Kidney (tissue), 14 donors: Measurements from ENCODE around the gene CACNB1. TPM values are rescaled to one million over a fixed set of nuclear protein-coding genes. Genes with fewer than 3 reads are reported as not detected.

Experiments used
- DNase-seq, 5 donors: peaks; one replicate each; pipeline ENCODE4 v3.0.0-alpha.2; 2013 to 2020
- FAIRE-seq: peaks from 2 replicates; lab custom pipeline; 2012; peaks lifted over from hg19 to GRCh38; lab: Jason Lieb, UNC
- H3K27ac ChIP-seq, 2 donors: one replicate each; pipeline ENCODE4 v1.7.0; 2013; ENCODE audit warnings: low read depth in 2 of 2, low read length in 2 of 2, inconsistent platforms in 1 of 2
- H3K27me3 ChIP-seq: one replicate; pipeline ENCODE4 v1.7.1; 2013; ENCODE audit warnings: low read length, inconsistent platforms; ENCODE audit not compliant: control insufficient read depth, insufficient read depth
- H3K36me3 ChIP-seq, 3 donors: one replicate each; pipeline versions ENCODE4 v1.7.0 to v1.7.1; 2013; ENCODE audit warnings: low read length in 3 of 3, control low read depth in 1 of 3, inconsistent platforms in 1 of 3; ENCODE audit not compliant: insufficient read depth in 3 of 3, control insufficient read depth in 2 of 3
- H3K4me1 ChIP-seq, 3 donors: one replicate each; pipeline versions ENCODE4 v1.7.0 to v1.7.1; 2013; ENCODE audit warnings: low read length in 3 of 3, inconsistent platforms in 1 of 3, low read depth in 1 of 3; ENCODE audit not compliant: control insufficient read depth in 2 of 3, insufficient read depth in 2 of 3
- H3K4me3 ChIP-seq, 3 donors: one replicate each; pipeline versions ENCODE4 v1.7.0 to v1.8.1; 2013; ENCODE audit warnings: low read length in 3 of 3, control low read depth in 1 of 3, inconsistent platforms in 1 of 3
- H3K9ac ChIP-seq, 3 donors: one replicate each; pipeline versions ENCODE4 v1.7.0 to v1.7.1; 2013; ENCODE audit warnings: low read length in 3 of 3, control low read depth in 1 of 3, inconsistent platforms in 1 of 3
- H3K9me3 ChIP-seq, 3 donors: one replicate each; pipeline versions ENCODE4 v1.7.0 to v1.7.1; 2013; ENCODE audit warnings: low read length in 3 of 3, control low read depth in 1 of 3, inconsistent platforms in 1 of 3; ENCODE audit not compliant: control insufficient read depth in 2 of 3, insufficient read depth in 1 of 3
- intact Hi-C: fragments of 100-400 bp; cut with DNase I; formaldehyde crosslinking; loops from one replicate; pipeline ENCODE4 v1.11.1; 2022
- polyA plus RNA-seq: library from polyadenylated mRNA; stranded (reverse); fragments of 350-450 nt; fragmentation: Illumina TruSeq; extraction: RNeasy Lipid Tissue Mini Kit (QIAGEN cat#74804); gene quantifications from one replicate; pipeline ENCODE4 v1.2.3, GENCODE V29; 2014; ENCODE audit warnings: low read depth, low replicate concordance; ENCODE audit not compliant: insufficient read depth
- total RNA-seq: library from RNA; stranded (reverse); fragmentation: NEBNext Ultra II Directional; extraction: Animal tissue kit (Norgen Biotek cat#: 25700); gene quantifications from one replicate; pipeline ENCODE4 v1.2.1, GENCODE V29; 2021
- TF ChIP-seq, protein P1 (sequence below): IDR thresholded peaks from 3 replicates; pipeline ENCODE4 v1.5.1; 2012; ENCODE audit warnings: mild to moderate bottlenecking, moderate library complexity, borderline replicate concordance; ENCODE audit not compliant: insufficient read depth; ENCODE audit errors: extremely low read depth
- donor health status: control.
- donor health status: control.
- donor health status: control.
- donor health status: control.
- donor health status: control.
- donor health status: DM: yes; HTN: yes; CAD: no.
- donor health status: Normal renal cell carcinoma (clear cell type).

The CACNB1 gene
- total and polyA plus RNA-seq, 2 donors from 2014 or later: 1.4 to 9.9 TPM

DNA sequence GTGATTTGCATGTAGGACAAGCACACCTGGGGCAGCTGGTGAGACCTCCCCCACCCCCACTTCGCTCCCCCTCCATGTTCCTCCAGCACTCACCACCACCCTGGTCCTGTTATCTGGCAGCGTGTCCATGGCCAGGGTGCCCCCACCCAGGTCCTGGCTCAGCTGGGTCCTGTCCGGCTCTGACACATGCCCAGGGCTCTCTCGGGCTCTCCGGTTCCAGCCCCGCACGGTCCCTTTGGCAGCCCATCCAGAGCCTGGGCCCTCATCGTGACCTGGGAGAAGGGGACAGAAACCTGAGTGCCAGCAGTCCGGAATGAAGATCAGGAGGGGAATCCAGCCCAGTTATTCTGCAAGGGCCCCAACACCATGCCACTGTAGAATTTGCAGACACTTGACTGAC is 57.9 kb downstream of the CACNB1 start:
- no peak overlapping the region for H3K9ac ChIP-seq
- FAIRE-seq (no peak), DNase-seq (no peak)
- H3K9me3 ChIP-seq: no peaks in the 10 kb centered on the region
- H3K4me3 ChIP-seq: no peak overlapping the region
- TF ChIP-seq, protein P1, sequence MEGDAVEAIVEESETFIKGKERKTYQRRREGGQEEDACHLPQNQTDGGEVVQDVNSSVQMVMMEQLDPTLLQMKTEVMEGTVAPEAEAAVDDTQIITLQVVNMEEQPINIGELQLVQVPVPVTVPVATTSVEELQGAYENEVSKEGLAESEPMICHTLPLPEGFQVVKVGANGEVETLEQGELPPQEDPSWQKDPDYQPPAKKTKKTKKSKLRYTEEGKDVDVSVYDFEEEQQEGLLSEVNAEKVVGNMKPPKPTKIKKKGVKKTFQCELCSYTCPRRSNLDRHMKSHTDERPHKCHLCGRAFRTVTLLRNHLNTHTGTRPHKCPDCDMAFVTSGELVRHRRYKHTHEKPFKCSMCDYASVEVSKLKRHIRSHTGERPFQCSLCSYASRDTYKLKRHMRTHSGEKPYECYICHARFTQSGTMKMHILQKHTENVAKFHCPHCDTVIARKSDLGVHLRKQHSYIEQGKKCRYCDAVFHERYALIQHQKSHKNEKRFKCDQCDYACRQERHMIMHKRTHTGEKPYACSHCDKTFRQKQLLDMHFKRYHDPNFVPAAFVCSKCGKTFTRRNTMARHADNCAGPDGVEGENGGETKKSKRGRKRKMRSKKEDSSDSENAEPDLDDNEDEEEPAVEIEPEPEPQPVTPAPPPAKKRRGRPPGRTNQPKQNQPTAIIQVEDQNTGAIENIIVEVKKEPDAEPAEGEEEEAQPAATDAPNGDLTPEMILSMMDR: no peak
- intact Hi-C loops: no loop called here
- no peak overlapping the region for H3K27ac ChIP-seq
- no peaks in the 10 kb centered on the region for H3K36me3 ChIP-seq
- no peaks in the 10 kb centered on the region for H3K4me1 ChIP-seq
- no peaks in the 10 kb centered on the region for H3K27me3 ChIP-seq

DNA sequence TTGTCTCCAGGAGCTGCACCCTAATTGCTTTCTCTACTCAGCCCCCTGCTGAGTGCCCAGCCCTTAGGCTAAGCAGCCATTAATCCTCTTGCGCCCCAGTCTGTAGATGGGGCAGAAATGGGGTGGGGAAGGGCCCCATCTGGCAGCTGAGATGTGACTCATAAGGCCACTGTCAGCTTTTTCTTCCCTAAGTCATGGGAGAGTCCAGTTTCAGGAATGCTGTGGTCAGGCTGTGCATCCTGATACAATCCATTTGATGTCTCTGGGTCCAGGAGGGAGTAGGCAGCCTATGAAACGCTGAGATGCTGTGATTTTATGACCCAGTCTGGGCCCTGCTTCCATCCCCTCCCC is 58.3 kb downstream of the CACNB1 start:
- TF ChIP-seq, protein P1: no peak
- Histone ChIP-seq H3K4me1 (no peaks in the 10 kb centered on the region), H3K4me3 (no peak overlapping the region), H3K9ac (no peak overlapping the region), H3K27me3 (no peaks in the 10 kb centered on the region), H3K27ac (peak overlapping the region; percentile 28 to 51), H3K36me3 (no peaks in the 10 kb centered on the region), H3K9me3 (no peaks in the 10 kb centered on the region)
- intact Hi-C loops: no loop called here
- FAIRE-seq (no peak), DNase-seq (no peak)

DNA sequence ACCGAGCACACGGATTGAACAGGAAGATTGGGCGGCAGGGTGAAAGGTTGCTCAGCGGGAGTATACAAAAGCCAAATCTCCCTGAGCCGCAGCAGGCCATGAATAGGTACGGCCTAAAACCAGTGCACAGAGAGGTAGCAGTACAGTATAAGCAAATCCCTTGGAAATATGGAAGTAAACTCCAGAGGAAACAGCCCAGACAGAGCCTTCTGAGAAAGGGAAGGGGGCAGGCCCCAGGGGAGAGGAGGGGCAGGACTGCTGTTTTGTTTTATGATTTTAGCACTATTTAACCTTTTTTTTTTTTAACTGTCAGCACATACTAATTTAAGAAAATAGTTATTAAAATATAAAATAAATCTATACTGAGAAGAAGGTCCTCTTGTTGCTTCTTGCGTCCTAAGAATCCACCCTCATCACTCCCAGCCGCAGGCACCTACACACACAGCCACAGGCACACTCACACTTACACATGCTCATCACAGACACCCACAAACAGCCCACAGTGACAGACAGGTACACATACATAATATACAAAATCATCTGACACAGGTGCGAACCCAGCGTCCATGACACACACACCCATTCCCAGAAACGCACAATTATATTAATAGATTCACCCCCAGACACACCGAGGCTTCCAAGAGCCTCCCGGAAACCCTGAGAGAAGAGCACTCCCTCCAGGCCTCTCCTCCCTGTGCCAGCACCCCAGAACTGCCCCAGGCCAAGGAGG is 58.9 kb downstream of the CACNB1 start:
- intact Hi-C loops: no loop called here
- Histone ChIP-seq H3K9ac (no peak overlapping the region), H3K27ac (peak overlapping the region; percentile 37 to 51), H3K36me3 (no peaks in the 10 kb centered on the region), H3K4me3 (no peak overlapping the region), H3K4me1 (no peaks in the 10 kb centered on the region), H3K9me3 (no peaks in the 10 kb centered on the region), H3K27me3 (no peaks in the 10 kb centered on the region)
- TF ChIP-seq, protein P1: no peak
- FAIRE-seq (no peak), DNase-seq (peak in 1 of 5 donors; percentile 53)
